ENCODE measurements around the gene COMMD1.
"Not testable (repeated sequence)": the region's sequence is repeated elsewhere in the genome, so short reads cannot be mapped to it uniquely, and the experiment has no call there.

COMMD1 gene

GRCh38 chr2:62038975-62039771, 133.7 kb downstream of the COMMD1 start:
- H3K4me3 ChIP-seq (ENCODE audit: low read length) = no peak overlapping the region
- no peak for TF ChIP-seq CTCF (conservative IDR thresholded peaks at IDR 0.05; ENCODE audit: low read depth, low read length)
- DNase-seq (ENCODE audit: low read depth) = no peak

- no peak for TF ChIP-seq CTCF (conservative IDR thresholded peaks at IDR 0.05; ENCODE audit: low read depth, low read length)
- DNase-seq (ENCODE audit: low read depth) = no peak
- no peak overlapping the region for H3K4me3 ChIP-seq (ENCODE audit: low read length)
Measured at GRCh38 chr2:62040926-62041325, 135.5 kb downstream of the COMMD1 start.

GRCh38 chr2:62041701-62042385, 136.4 kb downstream of the COMMD1 start:
- not testable (repeated sequence) for H3K4me3 ChIP-seq (ENCODE audit: low read length); DNase-seq (ENCODE audit: low read depth)

- H3K4me3 ChIP-seq (ENCODE audit: low read length) = no peak overlapping the region
- no peak for DNase-seq (ENCODE audit: low read depth)
- TF ChIP-seq CTCF (conservative IDR thresholded peaks at IDR 0.05; ENCODE audit: low read depth, low read length) = no peak
Measured at GRCh38 chr2:62042400-62042799, 136.9 kb downstream of the COMMD1 start.

- H3K4me3 ChIP-seq (ENCODE audit: low read length) = no peak overlapping the region
- TF ChIP-seq CTCF (conservative IDR thresholded peaks at IDR 0.05; ENCODE audit: low read depth, low read length) = no peak
- DNase-seq (ENCODE audit: low read depth) = peak; percentile 12
Measured at GRCh38 chr2:62042944-62043343, 137.5 kb downstream of the COMMD1 start.

- no peak overlapping the region for H3K4me3 ChIP-seq (ENCODE audit: low read length)
- no peak for DNase-seq (ENCODE audit: low read depth)
- no peak for TF ChIP-seq CTCF (conservative IDR thresholded peaks at IDR 0.05; ENCODE audit: low read depth, low read length)
Measured at GRCh38 chr2:62045017-62045543, 139.6 kb downstream of the COMMD1 start.

GRCh38 chr2:62046141-62046540, 140.7 kb downstream of the COMMD1 start:
- no peak overlapping the region for H3K4me3 ChIP-seq (ENCODE audit: low read length)
- no peak for DNase-seq (ENCODE audit: low read depth)
- TF ChIP-seq CTCF (conservative IDR thresholded peaks at IDR 0.05; ENCODE audit: low read depth, low read length) = no peak

Data from retinal pigment epithelial cell (primary cell).